GM12891 (cell line): ENCODE data around the gene USH2A.

Experiments
- DNase-seq: peaks from one replicate; pipeline ENCODE4 v3.0.0; 2011; ENCODE audit warnings: low spot score; ENCODE audit not compliant: insufficient read length
- FAIRE-seq: peaks from 2 replicates; lab custom pipeline; 2011; peaks lifted over from hg19 to GRCh38; lab: Jason Lieb, UNC
- PAX5 ChIP-seq: IDR thresholded peaks from 2 replicates; pipeline ENCODE4 v1.6.1; 2011; ENCODE audit warnings: low read length, moderate library complexity, mild to moderate bottlenecking; ENCODE audit not compliant: insufficient read depth, severe bottlenecking
- POLR2A ChIP-seq: IDR thresholded peaks from 2 replicates; pipeline ENCODE4 v1.6.1; 2011; ENCODE audit warnings: low read depth, low read length, control low read depth
- POLR2AphosphoS5 ChIP-seq: IDR thresholded peaks from 2 replicates; pipeline ENCODE4 v1.6.1; 2011; ENCODE audit warnings: low read depth, low read length, control low read depth
- POU2F2 ChIP-seq: IDR thresholded peaks from 2 replicates; pipeline ENCODE4 v1.6.1; 2011; ENCODE audit warnings: low read depth, mild to moderate bottlenecking, control low read depth, low read length, moderate library complexity
- SPI1 ChIP-seq: IDR thresholded peaks from 2 replicates; pipeline ENCODE4 v1.6.1; 2011; ENCODE audit warnings: low read depth, low read length, control low read depth
- TAF1 ChIP-seq: IDR thresholded peaks from 2 replicates; pipeline ENCODE4 v1.6.1; 2011; ENCODE audit warnings: low read depth, low read length, control low read depth

The USH2A gene

GRCh38 chr1:216410026-216410425 is 13.2 kb downstream of the USH2A start:
- FAIRE-seq (no peak), DNase-seq (no peak)
- no peak for TF ChIP-seq TAF1

- no peak for FAIRE-seq
- DNase-seq: no peak
- TF ChIP-seq POU2F2 (no peak), SPI1 (no peak), TAF1 (no peak), PAX5 (no peak), POLR2A (no peak)
These were observed 32.3 kb downstream of the USH2A start for GRCh38 chr1:216390956-216391355.

- TF ChIP-seq POU2F2: no peak
- no peak for TF ChIP-seq POLR2AphosphoS5
- FAIRE-seq: no peak
- DNase-seq: no peak
These were observed 33.5 kb downstream of the USH2A start for GRCh38 chr1:216389774-216390173.

GRCh38 chr1:216388558-216388957 is 34.7 kb downstream of the USH2A start:
- no peak for FAIRE-seq
- no peak for DNase-seq

GRCh38 chr1:216387782-216388181 is 35.5 kb downstream of the USH2A start:
- DNase-seq (no peak), FAIRE-seq (no peak)
- no peak for TF ChIP-seq POU2F2
- no peak for TF ChIP-seq POLR2AphosphoS5
- TF ChIP-seq PAX5: no peak
- no peak for TF ChIP-seq TAF1
- TF ChIP-seq POLR2A: no peak
- TF ChIP-seq SPI1: no peak

More at GRCh38 chr1:216388558-216388957, 34.7 kb downstream of the USH2A start:
- TF ChIP-seq SPI1: no peak
- no peak for TF ChIP-seq POU2F2
- TF ChIP-seq POLR2AphosphoS5: no peak
- TF ChIP-seq TAF1: no peak
- TF ChIP-seq PAX5: no peak
- TF ChIP-seq POLR2A: no peak

GRCh38 chr1:216379441-216379840 is 43.8 kb downstream of the USH2A start:
- no peak for FAIRE-seq
- no peak for TF ChIP-seq TAF1
- no peak for TF ChIP-seq PAX5
- TF ChIP-seq POLR2AphosphoS5: no peak
- no peak for TF ChIP-seq SPI1
- DNase-seq: no peak

- DNase-seq (no peak), FAIRE-seq (no peak)
- TF ChIP-seq POU2F2: no peak
- no peak for TF ChIP-seq POLR2A
- TF ChIP-seq SPI1: no peak
- TF ChIP-seq PAX5: no peak
- TF ChIP-seq TAF1: no peak
- TF ChIP-seq POLR2AphosphoS5: no peak
These were observed 55.0 kb downstream of the USH2A start for GRCh38 chr1:216368249-216368648.

GRCh38 chr1:216366979-216367378 is 56.3 kb downstream of the USH2A start:
- FAIRE-seq: no peak
- DNase-seq: no peak
- no peak for TF ChIP-seq POLR2AphosphoS5
- no peak for TF ChIP-seq POU2F2
- no peak for TF ChIP-seq PAX5
- no peak for TF ChIP-seq SPI1
- no peak for TF ChIP-seq POLR2A
- TF ChIP-seq TAF1: no peak

- TF ChIP-seq TAF1 (no peak), POLR2AphosphoS5 (no peak), POU2F2 (no peak), POLR2A (no peak), SPI1 (no peak), PAX5 (no peak)
- FAIRE-seq: no peak
These were observed 66.3 kb downstream of the USH2A start for GRCh38 chr1:216356945-216357344.

GRCh38 chr1:216350186-216350585 is 73.1 kb downstream of the USH2A start:
- TF ChIP-seq PAX5 (no peak), POLR2A (no peak), POU2F2 (no peak), TAF1 (no peak)
- DNase-seq: no peak
- no peak for FAIRE-seq

More at GRCh38 chr1:216356945-216357344, 66.3 kb downstream of the USH2A start:
- no peak for DNase-seq
